ENCODE measurements around the gene DDX20. TPM values are rescaled to one million over a fixed set of nuclear protein-coding genes. Genes with fewer than 3 reads are reported as not detected.
A peak's percentile ranks its signal among the peaks of the same experiment; 100 is the strongest.

DDX20 gene
- polyA plus RNA-seq, 1 donor, result 11.3 TPM

- no peak for DNase-seq
Observed at GRCh38 chr1:111751906-111752575, 3.7 kb upstream of the DDX20 start.

- peak; percentile 61 for DNase-seq
Observed at GRCh38 chr1:111754984-111755330, 744 bp upstream of the DDX20 start.

DNA sequence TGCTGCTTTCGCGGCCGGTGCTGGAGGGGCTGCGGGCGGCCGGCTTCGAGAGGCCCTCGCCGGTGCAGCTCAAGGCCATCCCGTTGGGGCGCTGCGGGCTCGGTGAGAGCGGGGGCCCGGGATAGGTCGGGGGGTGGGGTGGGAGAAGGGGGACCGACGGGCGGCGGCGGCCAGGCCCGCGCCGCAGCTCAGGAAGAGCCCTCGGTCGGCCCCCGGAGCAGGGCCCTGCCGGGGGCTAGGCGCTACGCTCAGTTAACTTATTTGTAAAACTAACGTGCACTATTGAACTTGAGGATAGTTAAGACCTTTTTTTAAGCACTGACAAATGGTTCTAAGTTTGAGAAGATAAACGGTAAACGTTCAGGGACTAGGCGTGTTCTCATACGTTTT, 418 bp downstream of the DDX20 start:
- no peak for DNase-seq

DNA sequence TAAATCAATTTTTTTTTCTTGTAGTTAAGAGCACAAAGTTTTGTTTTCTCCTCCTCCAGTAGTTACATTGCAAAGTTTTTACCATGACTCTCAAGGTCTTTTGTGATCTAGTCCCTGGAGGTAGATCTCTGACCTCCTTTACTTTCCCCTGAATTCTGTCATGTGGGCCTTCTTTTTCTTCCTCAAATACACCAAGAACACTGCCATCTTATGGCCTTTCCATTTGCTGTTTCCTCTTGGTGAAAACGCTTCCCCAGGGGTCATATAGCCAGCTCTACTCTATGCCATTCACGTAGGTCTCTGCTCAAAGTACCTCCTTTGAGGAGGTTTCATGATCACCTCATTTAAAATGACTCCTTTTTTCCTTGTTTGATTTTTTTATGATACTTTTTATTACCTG, 2.7 kb downstream of the DDX20 start:
- DNase-seq, result no peak

GRCh38 chr1:111761717-111762116, 6.0 kb downstream of the DDX20 start:
- DNase-seq, result no peak

DNA sequence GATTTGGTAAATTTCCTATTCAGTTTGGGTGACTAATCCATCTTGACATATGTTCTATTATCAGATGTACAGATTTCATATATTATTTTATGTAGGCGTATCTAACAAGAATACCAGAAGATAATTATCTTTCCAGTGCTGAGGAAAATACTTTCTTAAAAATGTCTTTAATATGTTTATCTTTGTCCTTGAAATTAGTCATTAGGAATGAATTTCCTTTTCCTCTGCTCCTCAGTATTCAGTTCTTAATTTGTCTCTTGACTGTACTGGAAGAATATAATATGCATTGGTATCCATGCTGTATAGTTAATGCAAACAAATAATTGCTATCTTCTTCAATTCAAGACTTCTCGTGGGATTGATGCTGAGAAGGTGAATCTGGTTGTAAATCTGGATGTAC, 6.6 kb downstream of the DDX20 start:
- no peak for DNase-seq

- DNase-seq, result no peak
Observed at GRCh38 chr1:111768023-111768422, 12.3 kb downstream of the DDX20 start.

GRCh38 chr1:111768625-111769024, 12.9 kb downstream of the DDX20 start:
- DNase-seq, result no peak

GRCh38 chr1:111769517-111770146, 13.9 kb downstream of the DDX20 start:
- DNase-seq, result peak; percentile 61

- DNase-seq, result no peak
Observed at GRCh38 chr1:111770916-111771315, 15.2 kb downstream of the DDX20 start.

GRCh38 chr1:111775966-111776365, 20.3 kb downstream of the DDX20 start:
- no peak for DNase-seq

DNA sequence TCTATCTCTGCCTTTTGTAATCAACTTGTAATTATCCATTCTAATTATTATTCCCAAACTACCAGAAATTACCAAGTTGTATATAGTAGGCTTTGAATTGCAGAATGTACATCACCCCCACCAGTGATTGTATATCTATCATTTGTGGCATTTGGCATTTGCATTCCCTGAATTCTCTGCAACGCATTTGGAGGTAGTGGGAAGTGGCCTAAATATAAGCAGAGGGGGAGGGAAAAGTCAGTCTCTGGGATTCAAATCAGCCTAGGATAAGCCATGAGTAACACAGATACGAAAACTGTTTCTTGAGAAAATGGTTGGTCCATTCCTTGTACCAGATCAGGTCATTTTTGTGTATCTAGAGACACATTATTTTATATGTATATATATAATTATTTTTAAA, 20.7 kb downstream of the DDX20 start:
- DNase-seq, result no peak

GRCh38 chr1:111776861-111777260, 21.2 kb downstream of the DDX20 start:
- DNase-seq, result no peak

- no peak for DNase-seq
Observed at GRCh38 chr1:111777301-111777700, 21.6 kb downstream of the DDX20 start.

- DNase-seq, result no peak
Observed at GRCh38 chr1:111778066-111778465, 22.4 kb downstream of the DDX20 start.

DNA sequence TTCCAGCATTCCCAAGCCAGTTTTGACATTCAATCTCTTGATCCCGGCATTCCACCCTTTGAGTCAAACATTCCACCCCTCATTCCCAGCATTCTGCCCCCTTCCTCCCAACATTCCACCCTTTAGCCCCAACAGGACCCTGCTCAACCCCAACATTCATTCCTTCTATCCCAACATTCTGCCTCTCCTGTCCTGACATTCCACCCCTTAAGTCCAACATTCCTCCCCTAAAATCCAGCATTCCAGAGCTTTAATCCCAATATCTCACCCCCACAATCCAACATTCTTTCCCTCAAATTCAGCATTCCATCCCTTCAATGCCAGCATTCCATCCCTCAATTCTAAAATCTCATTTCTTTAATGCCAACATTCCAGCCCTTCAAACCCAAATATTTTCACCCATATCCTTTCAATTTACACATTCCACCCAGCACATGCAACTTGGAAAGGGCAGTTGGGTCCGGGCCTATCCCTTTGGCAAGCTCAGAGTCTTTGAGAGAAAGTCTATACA, 22.9 kb downstream of the DDX20 start:
- DNase-seq, result no peak

DNA sequence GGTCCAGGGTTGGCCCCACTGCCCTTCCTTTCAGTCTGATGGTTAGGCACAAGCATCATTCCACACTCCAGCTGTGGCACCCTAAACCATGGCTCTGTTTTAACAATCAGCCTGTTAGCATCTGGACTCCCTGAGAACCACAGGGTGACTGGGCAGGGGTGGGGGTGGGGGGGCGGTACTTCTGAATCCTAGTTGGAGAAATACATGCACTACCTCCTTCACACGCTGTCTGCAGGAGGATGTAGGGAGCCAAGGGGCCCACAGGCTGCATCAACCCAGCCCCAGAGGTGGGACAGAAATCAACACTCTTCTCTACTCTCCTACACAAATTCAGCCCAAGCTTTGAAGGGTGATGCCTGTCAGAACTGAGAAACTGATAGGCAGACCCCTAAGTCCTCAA, 23.8 kb downstream of the DDX20 start:
- no peak for DNase-seq

DNA sequence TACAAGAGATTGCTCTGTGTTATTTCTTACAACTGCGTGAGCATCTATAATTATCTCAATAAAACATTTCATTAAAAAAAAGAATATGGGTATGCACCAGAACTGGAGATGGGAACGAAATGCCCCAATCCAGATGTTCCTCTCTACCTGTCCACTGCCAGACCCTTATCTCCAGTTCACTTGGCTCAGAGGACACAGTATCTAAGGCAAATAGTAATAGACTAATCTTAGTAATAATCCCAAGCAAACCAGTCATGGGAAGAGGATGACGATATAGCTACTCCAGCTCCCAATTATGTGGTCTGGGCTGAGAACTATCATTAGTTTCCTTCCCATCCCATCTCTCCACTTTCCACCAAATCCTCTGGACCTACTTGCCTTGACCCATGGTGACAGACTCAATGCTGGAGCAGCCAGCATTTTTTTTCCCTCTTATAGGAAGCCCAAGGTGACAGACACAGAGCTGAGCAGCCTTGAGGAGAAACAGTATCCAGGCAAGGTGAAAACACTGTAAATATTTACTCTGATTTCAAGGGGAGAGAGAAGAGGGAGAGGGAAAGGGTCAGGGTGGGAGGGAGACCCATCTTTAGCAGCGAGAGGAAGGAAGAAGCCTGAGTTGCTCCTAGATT, 28.7 kb downstream of the DDX20 start:
- DNase-seq, result no peak

GRCh38 chr1:111786669-111787207, 31.0 kb downstream of the DDX20 start:
- no peak for DNase-seq

DNA sequence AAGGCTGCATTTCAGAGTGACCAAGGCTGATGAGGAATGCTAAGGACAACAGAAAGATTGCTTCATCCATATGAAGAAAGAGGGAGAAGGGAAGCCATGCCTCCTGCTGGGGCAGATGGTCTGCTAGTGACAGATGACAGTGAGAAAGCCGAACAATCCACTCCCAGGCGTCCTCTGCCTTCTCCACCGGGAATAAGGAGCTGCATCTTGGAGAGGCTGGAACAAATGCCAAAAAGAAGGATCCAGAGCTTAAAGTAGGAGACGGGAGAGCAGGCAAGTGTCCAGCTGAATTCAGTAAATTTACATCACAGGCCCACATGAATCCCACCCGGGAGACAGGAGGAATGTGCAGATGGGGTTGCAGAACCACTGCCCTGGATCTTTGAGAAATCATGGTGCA, 33.4 kb downstream of the DDX20 start:
- peak; percentile 7 for DNase-seq

- DNase-seq, result no peak
Observed at GRCh38 chr1:111789666-111790316, 34.1 kb downstream of the DDX20 start.

DNA sequence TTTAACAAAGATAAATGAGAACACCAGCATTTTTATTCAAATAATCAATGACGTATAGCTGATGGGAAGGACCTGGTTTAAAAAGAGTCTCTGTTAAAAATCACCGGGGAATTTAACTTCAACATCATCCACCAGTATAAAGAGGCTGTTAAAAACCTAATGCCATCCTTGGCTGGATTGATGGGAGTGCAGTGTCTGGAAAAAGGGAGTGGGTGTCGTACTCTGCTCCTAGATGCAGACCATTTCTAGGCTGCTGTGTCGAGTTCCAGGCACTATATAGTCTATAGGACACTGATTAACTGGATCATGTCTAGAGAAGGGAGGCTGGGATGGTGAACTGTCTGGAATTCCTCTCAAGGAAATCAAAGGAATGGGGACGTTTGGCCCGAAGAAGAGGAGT, 36.1 kb downstream of the DDX20 start:
- DNase-seq, result no peak

- DNase-seq, result no peak
Observed at GRCh38 chr1:111792249-111792648, 36.5 kb downstream of the DDX20 start.

Data from hindlimb muscle (tissue), 1 donor.